Hepatocyte (in vitro differentiated cells): ENCODE results near the gene RTN3. TPM values are rescaled to one million over a fixed set of nuclear protein-coding genes. Genes with fewer than 3 reads are reported as not detected.

ENCODE experiments used
- DNase-seq: peaks from one replicate; pipeline ENCODE4 v3.0.0-alpha.2; 2016; ENCODE audit warnings: low spot score
- H2AFZ ChIP-seq: fragments of 200-600 bp; sonication (generic); 2 replicates; pipeline ENCODE4 v1.6.0; 2016; ENCODE audit warnings: antibody characterized with exemption, mild to moderate bottlenecking
- H3K27ac ChIP-seq: fragments of 200-600 bp; sonication (generic); 2 replicates; pipeline ENCODE4 v1.5.1; 2016; ENCODE audit warnings: mild to moderate bottlenecking
- H3K27me3 ChIP-seq: fragments of 200-600 bp; sonication (generic); 2 replicates; pipeline ENCODE4 v1.6.1; 2016
- H3K36me3 ChIP-seq: fragments of 200-600 bp; sonication (generic); replicated peaks from 2 replicates; pipeline ENCODE4 v1.5.1; 2016; ENCODE audit warnings: low read depth; ENCODE audit not compliant: insufficient read depth
- H3K4me1 ChIP-seq: fragments of 200-600 bp; sonication (generic); 2 replicates; pipeline ENCODE4 v1.5.1; 2016; ENCODE audit warnings: mild to moderate bottlenecking, moderate library complexity; ENCODE audit not compliant: insufficient read depth
- H3K4me2 ChIP-seq: fragments of 200-600 bp; sonication (generic); 2 replicates; pipeline ENCODE4 v1.6.0; 2016
- H3K4me3 ChIP-seq: fragments of 200-600 bp; sonication (generic); 2 replicates; pipeline ENCODE4 v1.5.1; 2016; ENCODE audit warnings: mild to moderate bottlenecking
- H3K79me2 ChIP-seq: fragments of 200-600 bp; sonication (generic); 2 replicates; pipeline ENCODE4 v1.6.0; 2017; ENCODE audit warnings: mild to moderate bottlenecking
- H3K9me2 ChIP-seq: fragments of 200-600 bp; sonication (generic); replicated peaks from 2 replicates; pipeline ENCODE4 v1.6.0; 2017; ENCODE audit warnings: mild to moderate bottlenecking; ENCODE audit not compliant: insufficient read depth
- H3K9me3 ChIP-seq: fragments of 200-600 bp; sonication (generic); 2 replicates; pipeline ENCODE4 v1.5.1; 2016; ENCODE audit warnings: low read depth, mild to moderate bottlenecking
- H4K20me1 ChIP-seq: fragments of 200-600 bp; sonication (generic); 2 replicates; pipeline ENCODE4 v1.6.0; 2016; ENCODE audit warnings: mild to moderate bottlenecking; ENCODE audit not compliant: insufficient read depth, poor library complexity, severe bottlenecking
- EZH2 ChIP-seq: fragments of 200-600 bp; sonication (generic); IDR thresholded peaks from 2 replicates; pipeline ENCODE4 v1.6.1; 2016; ENCODE audit warnings: antibody characterized with exemption, mild to moderate bottlenecking, borderline replicate concordance
- EZH2phosphoT487 ChIP-seq: fragments of 200-600 bp; sonication (generic); IDR thresholded peaks from one replicate; pipeline ENCODE4 v1.6.1; 2018; ENCODE audit warnings: antibody characterized with exemption, mild to moderate bottlenecking, low read depth, moderate library complexity; ENCODE audit not compliant: unreplicated experiment, severe bottlenecking
- WGBS: methylation state at CpG from one replicate; pipeline ENCODE4 v1.1.6; 2016; ENCODE audit warnings: low lambda C conversion rate; ENCODE audit errors: missing lambda C conversion rate; 5-methylcytosine and 5-hydroxymethylcytosine counted together
- polyA plus RNA-seq: library from polyadenylated mRNA; unstranded; fragments of >200 nt; fragmentation: Nextera tagmentation; extraction: Ambion mirVana; gene quantifications from 2 replicates; pipeline ENCODE4 v1.2.1, GENCODE V29; 2016
- total RNA-seq: library from RNA; depleted of rRNA; stranded (reverse); fragments of >200 nt; gene quantifications from 2 replicates; pipeline ENCODE4 v1.2.3, GENCODE V29; 2014
- TF ChIP-seq, protein P1 (sequence below): fragments of 200-600 bp; sonication (generic); IDR thresholded peaks from 2 replicates; pipeline ENCODE4 v1.5.1; 2016; ENCODE audit warnings: antibody characterized with exemption, mild to moderate bottlenecking; ENCODE audit not compliant: poor library complexity

Gene RTN3
- total and polyA plus RNA-seq, 2 experiments from 2014 or later = 84.0 to 89.9 TPM

DNA sequence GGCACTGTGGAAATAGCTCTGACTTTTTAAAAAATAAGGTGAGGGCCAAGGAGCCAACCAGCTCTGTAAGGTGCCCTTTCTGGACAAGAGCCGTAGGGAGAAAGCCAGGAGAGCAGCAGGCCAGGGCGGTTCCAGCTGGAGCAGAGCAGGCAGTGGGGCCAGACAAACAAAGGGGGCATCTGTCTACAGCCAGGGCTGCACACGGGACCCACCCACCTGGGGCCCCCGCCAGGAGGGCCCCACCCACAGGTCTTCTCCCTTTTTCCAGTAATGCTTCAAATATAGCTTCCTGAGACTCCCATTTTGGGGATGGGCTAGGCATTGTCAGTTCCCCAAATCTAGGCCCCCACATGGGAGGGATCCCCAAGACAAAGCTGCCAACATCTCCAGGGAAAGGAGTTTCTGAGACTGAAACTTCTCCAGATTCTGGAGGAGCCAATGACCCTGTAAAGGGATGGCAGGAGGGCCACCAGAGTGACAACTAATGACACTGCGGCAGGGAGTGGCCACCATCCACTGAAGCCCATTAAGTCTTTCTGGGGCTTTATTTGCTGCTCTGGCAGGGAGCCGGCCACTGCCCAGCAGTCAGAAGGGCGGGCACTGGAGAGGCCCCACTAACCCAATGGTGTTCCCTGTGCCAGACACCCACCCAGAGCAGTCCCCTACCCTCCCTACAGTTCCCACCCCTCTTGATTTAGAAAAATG lies 85.4 kb downstream of the RTN3 start:
- H3K4me1 ChIP-seq = peaks cover 64% of the 10 kb centered on the region
- peaks cover 58% of the 10 kb centered on the region for H4K20me1 ChIP-seq
- H3K27ac ChIP-seq = peak overlapping the region; percentile 93
- H3K27me3 ChIP-seq = no peaks in the 10 kb centered on the region
- no peaks in the 10 kb centered on the region for H3K9me3 ChIP-seq
- TF ChIP-seq EZH2 = no peak
- TF ChIP-seq EZH2phosphoT487 = no peak
- TF ChIP-seq, protein P1, sequence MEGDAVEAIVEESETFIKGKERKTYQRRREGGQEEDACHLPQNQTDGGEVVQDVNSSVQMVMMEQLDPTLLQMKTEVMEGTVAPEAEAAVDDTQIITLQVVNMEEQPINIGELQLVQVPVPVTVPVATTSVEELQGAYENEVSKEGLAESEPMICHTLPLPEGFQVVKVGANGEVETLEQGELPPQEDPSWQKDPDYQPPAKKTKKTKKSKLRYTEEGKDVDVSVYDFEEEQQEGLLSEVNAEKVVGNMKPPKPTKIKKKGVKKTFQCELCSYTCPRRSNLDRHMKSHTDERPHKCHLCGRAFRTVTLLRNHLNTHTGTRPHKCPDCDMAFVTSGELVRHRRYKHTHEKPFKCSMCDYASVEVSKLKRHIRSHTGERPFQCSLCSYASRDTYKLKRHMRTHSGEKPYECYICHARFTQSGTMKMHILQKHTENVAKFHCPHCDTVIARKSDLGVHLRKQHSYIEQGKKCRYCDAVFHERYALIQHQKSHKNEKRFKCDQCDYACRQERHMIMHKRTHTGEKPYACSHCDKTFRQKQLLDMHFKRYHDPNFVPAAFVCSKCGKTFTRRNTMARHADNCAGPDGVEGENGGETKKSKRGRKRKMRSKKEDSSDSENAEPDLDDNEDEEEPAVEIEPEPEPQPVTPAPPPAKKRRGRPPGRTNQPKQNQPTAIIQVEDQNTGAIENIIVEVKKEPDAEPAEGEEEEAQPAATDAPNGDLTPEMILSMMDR = no peak
- H3K4me2 ChIP-seq = peak overlapping the region; percentile 80
- no peak overlapping the region for H2AFZ ChIP-seq
- H3K9me2 ChIP-seq = no peaks in the 10 kb centered on the region
- H3K79me2 ChIP-seq = peaks cover 61% of the 10 kb centered on the region
- H3K4me3 ChIP-seq = peak overlapping the region; percentile 99
- DNase-seq = peak; percentile 65
- no peaks in the 10 kb centered on the region for H3K36me3 ChIP-seq
- WGBS = 51% methylated on average over 6 of the region's 7 CpGs

DNA sequence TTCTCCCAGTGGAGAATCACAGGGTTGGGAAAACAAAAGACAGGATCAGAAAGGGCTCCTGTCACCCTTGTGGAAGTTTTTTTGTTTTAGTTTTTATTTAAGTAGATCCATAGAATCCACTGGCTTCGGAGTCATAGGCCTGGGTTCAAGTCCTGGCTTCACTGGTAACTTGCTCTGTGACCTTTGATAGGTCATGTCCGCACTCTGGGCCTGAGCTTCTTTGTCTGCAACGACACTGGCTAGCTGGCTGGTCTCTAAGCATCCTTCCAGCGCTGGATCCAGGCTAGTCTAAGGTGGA lies 85.9 kb downstream of the RTN3 start:
- peaks cover 60% of the 10 kb centered on the region for H3K4me1 ChIP-seq
- no peak for DNase-seq
- TF ChIP-seq EZH2 (no peak), EZH2phosphoT487 (no peak)
- TF ChIP-seq, protein P1 = no peak
- H3K27me3 ChIP-seq = peaks cover 2% of the 10 kb centered on the region
- peaks cover 52% of the 10 kb centered on the region for H4K20me1 ChIP-seq
- H3K27ac ChIP-seq = peak overlapping the region; percentile 93
- H3K4me3 ChIP-seq = peak overlapping the region; percentile 99
- H3K4me2 ChIP-seq = peak overlapping the region; percentile 80
- no peaks in the 10 kb centered on the region for H3K9me3 ChIP-seq
- WGBS = 21% methylated on average over 4 of the region's 4 CpGs
- no peaks in the 10 kb centered on the region for H3K9me2 ChIP-seq
- peaks cover 57% of the 10 kb centered on the region for H3K79me2 ChIP-seq
- no peak overlapping the region for H2AFZ ChIP-seq
- no peaks in the 10 kb centered on the region for H3K36me3 ChIP-seq

DNA sequence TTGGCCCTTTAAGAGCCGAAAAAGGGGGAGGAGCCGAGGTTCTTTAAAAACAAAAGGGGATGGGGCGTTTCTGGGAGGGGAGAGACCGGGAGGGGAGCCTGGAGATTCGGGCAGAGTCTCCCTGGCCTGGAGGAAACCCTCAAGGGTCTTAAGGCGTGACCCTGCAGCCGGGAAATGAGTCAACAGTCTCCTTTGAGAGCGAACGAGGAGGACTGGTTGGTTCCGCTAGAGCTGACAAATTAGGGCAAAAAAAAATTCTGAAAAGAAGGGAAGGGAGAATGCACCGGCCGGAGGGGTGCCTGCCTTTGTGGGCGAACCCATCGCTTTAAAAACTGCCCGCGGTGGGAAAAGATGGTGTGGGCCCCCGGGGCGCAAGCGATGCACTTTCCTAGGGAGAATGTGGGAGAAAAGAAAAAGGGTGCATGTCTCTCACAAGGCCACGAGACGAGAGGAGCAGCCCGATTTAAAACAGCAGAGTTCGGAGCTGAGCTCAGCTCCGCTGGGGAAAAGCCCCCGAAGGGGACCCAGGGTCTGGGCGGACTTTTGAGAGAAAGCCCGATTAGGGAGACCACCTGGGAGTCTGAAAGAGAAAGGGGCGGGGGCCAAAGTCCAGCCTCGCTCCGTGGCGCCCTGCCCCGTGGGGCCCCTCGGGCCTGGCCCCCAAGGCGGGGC lies 86.4 kb downstream of the RTN3 start:
- H3K4me1 ChIP-seq = peaks cover 55% of the 10 kb centered on the region
- 2% methylated on average over 32 of the region's 34 CpGs for WGBS
- H3K4me2 ChIP-seq = peak overlapping the region; percentile 80
- peak overlapping the region; percentile 99 for H3K4me3 ChIP-seq
- H3K27me3 ChIP-seq = peaks cover 2% of the 10 kb centered on the region
- no peaks in the 10 kb centered on the region for H3K9me2 ChIP-seq
- H2AFZ ChIP-seq = no peak overlapping the region
- DNase-seq = peak; percentile 78
- H3K9me3 ChIP-seq = no peaks in the 10 kb centered on the region
- TF ChIP-seq EZH2phosphoT487 (no peak), EZH2 (no peak)
- TF ChIP-seq, protein P1 = no peak
- no peaks in the 10 kb centered on the region for H3K36me3 ChIP-seq
- peak overlapping the region; percentile 93 for H3K27ac ChIP-seq
- peaks cover 57% of the 10 kb centered on the region for H3K79me2 ChIP-seq
- H4K20me1 ChIP-seq = peaks cover 48% of the 10 kb centered on the region
